HG03378 (cell line): ENCODE data around the gene HUS1.
"Not testable (repeated sequence)": the region's sequence is repeated elsewhere in the genome, so short reads cannot be mapped to it uniquely, and the experiment has no call there.

Experiments
- ATAC-seq: cut with Tn5 transposase; IDR thresholded peaks from one replicate; pipeline ENCODE4 v1.9.1; 2021; ENCODE audit warnings: mild to moderate bottlenecking, moderate library complexity; ENCODE audit not compliant: unreplicated experiment

Gene HUS1

DNA sequence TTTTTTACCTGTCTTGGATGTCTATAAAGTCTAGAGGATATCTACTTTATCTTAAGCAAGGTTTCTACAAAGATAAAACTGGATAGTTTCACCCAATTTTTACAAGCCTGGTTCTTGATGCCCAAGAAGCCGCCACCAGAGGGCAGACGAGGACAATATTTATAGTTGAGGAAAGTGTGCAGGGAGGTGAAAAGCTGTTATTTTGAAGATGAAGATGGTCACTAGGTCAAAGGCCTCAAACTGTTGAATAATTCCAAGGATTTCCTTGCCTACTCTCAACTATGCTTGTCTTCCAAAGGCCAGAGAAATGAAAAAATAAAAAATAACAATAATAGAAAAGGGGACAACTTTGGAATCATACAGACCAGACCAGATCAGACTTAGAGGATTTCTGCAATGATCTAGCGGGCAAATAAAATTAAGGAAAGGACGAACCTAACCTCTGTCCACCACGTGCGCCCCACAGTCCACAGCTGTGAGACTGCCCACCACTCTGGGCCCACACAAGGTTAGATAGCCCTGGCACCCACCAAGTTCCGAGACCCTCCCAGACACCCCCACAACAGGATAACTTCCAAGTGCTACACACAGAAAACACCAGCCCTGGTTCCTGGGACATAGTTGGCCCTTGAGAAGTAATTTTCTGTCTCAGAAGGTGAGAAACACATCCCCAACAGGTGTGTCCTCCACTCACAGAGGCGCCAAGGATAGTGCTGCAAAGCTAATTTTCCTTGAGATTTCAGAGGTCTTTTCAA, 34.0 kb downstream of the HUS1 start:
- peak; percentile 60 for ATAC-seq

DNA sequence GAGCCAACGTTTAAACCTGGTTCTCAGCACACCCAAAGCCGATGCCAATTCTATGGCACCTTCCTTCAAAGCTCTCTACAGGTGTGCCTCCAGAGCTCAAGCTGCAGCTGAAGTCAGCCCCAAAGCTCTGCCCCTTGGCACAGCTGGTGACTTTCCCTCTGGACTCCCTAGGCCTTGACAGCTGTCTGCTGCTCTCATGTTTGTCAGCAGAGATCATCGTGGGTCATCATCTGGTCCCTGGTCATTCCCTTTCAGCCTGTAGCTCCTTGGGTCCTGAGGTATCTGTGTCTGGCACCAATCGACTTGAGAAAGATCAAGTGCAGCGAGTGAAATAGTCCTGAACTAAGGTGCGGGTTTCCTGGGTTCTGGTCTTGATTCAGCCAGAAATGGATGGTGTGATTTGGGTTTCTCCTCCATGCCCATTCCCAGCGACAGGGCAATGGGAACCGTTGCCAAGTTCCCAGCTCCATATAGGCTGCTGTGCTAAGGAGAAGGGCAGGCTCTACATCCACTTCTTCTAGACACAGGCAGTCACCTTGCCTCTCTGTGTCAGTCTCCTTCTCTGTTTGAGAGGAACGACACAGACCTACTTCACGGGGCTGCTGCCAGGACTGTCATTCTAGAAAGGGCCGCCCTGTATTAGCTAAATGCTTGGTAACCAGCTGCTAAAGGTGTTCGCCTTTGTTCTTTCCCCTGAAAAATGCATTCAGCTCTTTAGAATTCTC, 34.7 kb downstream of the HUS1 start:
- no peak for ATAC-seq

DNA sequence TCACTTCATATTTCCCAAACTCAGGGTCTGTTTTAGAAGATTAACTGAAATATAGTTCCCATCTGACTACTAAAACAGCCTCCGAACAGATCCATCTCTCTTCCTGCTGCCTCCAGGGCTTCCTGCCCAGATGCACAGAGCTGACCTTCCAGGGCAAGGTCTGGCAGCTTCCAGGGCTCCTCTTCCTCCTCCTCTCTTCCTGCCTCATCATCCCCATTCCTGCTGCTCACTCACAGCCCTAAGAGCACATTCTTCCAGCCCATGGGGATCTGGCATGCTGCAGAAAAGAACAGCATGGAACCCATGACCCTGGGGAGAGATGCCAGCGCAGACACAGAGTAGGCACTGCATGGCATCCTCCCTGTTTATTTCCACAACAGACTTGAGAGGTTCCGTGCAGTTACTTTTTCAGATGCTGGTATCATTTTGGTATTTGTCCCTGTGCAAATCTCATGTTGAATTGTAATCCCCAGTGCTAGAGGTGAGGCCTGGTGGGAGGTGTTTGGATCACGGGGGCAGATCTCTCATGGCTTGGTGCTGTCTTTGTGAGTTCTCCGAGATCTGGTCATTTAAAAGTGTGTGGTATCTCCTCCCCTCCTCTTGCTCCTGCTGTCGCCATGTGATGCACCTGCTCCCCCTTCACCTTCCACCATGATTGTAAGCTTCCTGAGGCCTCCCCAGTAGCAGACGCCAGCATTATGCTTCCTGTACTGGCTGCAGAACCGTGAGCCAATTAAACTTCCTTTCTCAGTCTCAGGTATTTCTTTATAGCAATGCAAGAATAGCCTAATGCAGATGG, 35.5 kb downstream of the HUS1 start:
- ATAC-seq = no peak

DNA sequence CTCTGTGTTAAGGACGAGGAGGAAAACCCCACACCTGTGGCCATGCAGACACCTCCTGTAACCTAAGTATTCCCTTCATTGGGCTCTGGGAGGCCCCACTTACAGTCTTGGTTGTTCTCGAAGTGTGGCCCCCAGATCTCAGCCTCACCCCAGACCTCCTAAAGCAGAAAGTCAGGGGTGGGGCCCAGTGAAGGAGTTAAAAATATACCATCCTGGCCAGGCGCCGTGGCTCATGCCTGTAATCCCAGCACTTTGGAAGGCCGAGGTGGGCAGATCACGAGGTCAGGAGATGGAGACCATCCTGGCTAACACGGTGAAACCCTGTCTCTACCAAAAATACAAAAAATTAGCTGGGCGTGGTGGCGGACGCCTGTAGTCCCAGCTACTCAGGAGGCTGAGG, 36.8 kb downstream of the HUS1 start:
- not testable (repeated sequence) for ATAC-seq

DNA sequence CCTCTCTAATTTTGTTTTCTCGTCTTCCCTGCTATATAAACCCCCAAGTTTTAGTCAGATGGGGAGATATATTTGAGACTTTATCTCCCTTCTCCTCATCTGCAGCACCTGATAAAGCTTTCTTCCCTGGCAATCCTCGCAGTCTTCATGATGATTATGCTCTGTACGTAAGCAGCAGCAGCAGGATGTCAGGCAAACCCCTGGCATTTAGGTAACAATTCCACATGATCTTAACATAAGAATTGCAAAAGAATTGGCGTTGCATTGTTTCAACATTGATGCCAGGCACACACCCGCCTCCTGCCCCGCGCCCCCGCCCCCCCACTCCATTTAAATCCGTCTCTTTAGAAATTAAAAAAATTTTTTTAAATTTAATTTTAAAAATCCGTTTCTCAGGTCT, 37.3 kb downstream of the HUS1 start:
- no peak for ATAC-seq

DNA sequence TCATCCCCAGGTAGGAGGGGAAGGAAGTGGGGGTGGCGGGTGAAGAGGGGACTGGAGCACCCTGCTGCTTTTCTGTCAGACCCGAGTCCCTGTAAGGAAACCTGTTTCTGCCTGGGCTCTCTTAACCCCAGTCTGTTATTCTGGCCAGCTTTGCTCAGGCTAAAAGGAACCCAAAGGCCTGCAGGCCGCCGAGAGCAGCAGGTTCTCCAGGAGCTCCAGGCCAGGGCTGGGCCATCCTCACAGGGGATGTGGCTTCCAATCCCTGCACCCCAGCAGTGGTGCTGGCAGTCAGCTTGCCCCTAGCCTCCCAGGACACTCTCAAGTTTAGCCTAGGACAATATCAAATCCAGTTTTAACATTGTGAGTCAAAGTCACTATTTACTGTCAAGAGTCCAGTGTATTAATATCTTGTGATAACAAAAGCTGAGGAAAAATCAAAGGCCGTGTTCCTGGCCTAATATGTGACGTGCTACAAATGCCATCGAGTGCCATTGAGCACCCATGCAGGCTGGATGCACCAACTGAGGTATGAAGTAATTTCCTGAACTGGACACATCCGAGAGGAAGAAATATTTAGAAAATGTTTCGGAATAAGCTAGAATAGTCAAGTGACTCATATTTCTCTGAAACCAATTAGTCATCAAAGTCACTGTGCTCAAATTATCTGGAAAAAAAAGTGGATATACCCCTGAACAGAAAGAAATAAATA, 38.1 kb downstream of the HUS1 start:
- no peak for ATAC-seq

DNA sequence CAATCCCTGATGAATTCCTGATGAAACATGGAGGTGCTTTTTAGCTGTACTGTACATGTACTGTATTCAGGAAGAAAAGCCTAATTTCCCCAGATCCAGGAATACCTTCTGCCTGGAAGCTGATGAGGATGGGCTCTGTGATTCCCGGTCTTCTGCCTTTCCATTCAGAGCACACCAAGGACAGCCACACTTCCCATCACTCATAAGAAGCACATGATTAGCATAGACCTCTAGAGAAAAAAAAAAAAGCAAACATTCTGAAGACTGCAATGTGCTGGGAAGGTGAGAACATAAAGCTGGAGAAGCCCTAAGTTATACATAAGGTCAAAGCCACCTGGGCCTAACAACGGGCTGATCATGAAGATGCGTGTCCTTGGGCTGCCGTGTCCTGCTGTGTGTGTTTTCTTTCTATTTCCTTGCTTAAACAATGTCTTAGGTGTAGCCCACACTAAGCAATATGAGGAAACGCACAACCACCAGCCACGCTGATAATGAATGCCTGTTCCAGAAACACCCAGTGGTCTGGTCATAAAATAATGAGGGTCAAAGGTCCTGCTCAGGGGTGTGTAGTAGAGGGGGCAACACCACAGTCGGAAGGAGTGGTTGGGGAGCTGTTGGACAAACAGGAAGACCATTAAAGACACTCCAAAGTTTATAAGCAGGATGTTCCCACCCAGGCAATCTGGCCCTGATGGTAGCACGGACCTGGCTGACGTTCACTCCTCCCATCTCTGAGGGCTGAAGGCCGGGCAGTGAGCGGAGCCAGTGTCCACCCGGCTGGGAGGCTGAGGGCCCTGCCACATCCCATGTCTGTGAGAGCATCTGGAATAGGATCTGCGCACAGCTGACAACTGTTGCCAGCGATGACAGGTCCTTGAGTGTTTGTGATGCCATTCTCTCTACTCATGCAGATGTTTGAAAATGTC, 39.1 kb downstream of the HUS1 start:
- ATAC-seq = no peak

DNA sequence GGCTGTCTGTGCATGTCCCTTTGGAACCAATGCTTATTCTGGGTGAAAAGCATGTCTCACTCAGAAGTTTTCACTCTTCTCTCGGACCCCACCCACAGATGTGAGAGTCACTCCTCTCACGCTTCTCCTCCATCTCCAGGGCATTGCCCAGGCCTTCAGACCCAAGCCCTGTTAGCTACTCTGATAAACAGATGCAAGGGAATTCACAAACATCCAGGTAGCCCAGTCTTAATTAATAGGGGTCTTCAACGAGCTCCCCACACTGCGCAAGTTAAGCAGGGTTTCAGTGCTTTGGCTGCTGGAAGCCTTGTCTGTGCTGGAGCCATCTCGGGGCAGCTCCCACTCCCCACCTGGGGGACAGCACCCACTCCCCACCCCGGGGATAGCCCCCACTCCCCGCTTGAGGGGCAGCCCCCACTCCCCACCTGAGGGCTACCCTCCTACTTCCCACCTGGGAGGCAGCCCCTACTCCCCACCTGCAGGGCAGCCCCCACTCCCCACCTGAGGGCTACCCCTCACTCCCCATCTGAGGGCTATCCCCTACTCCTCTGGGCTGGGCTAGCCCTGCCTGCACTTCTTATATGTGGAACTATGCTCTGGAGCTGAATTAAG, 39.9 kb downstream of the HUS1 start:
- no peak for ATAC-seq

DNA sequence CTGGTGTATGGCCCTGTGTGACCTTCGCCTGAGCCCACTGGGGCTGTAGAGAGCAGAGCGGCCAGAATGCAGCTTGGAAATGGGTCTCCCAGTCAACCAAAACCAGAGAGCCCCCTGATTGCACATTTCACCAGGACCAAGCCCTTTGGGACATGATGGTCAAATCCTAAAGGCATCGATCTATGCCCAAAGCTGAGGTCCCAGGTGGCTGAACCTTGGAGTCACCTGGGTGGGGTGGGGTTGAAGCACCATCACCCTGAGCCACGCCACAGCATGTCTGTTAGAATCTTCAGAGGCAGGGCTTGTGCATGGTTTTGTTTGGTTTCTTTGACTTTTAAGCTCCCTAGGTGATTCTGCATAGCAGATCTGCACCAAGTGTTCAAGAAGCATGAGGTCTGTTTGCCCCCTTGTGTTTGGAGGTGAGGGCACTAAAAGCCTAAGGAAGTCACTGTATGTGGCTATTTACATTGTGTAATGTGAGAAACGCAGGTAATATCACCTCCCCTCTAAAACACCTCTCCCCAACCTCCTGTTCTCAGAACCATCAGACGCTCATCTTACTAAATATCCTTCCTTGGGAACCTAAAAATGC, 40.7 kb downstream of the HUS1 start:
- ATAC-seq = no peak

DNA sequence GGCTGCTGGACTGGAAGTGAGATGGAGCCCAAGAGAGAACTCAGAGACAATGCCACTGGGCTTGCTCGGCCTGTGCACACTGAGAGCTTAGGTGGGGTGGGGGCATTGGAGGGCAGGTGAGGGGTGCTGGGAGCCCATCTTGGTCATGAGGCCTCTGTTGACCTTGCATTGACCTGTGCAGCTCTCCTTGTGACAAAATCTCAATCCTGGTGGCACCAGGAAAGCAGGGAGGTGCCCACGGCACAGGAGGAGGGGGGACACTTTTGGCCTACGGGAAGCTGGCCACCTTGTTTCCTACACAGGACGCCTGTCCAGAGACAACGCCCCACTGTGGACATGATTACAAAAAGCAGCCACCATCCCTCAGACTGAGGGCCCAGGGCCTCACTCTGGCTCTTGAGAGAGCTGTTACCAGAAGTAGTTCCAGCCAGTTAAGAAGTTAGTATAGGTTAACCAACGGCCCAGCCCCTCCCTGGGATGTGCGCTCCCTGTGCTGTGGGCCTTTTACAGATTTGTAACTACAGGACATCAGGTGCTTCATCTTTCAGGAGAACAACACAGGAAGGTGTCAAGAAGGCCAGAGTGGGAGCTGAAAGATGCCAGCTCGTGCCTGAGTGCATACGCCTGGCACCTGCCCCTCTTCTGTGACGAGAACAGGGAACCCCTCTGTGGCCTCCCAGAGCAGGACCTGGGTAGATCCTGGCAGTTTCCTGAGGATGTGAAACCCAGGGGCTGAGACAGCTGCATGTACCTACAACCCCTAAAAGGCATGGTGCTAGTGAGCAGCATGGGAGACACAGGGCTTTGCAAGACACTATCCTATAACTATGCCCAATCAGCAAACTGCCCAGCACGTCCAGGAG, 41.5 kb downstream of the HUS1 start:
- peak; percentile 44 for ATAC-seq

DNA sequence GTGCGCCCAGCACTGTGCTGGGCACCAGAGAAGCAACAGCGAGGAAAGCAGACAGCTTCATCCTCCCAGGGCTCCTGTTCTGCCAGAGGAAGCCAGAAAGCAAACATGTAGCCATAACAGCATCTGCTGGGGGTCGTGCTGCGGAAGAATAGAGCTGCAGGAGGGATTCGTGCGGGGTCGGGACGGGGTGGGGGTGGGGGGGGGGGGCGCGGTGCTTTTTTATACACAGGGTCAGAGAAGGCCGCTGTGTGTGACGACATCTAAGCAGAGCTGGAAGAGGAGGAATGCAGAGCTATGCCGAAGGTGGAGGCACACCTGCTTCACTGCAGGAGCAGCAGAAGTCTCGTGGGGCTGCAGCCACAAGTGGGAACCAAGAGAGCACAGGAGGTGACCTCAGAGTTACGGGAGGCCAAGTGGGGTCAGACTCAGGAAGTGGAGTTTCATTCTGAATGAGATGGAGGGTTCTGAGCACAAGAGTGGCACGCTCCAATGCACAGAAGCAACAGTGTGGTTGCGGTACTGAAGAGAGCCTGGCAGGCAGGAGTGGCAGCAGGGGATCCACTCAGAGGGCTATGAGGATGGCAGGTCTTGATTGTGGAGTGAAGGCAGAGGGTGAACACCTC, 42.2 kb downstream of the HUS1 start:
- ATAC-seq = peak; percentile 99

DNA sequence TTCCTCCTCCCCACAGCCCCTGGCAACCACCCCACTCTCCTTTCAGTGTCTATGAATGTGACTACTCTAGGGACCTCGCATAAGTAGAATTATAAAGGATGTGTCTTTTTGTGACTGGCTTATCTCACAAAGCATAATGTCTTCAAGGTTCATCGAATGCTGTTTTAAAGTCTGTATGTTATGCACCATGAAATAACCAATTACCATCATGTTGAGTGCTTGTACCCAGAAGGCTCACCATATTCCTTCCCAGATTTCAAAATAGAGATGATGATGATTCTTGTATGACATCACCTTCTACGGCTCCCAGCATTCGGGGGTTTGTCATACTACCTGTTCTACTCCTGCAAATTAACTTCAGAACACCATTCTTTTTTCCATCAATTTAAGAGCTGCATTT, 43.1 kb downstream of the HUS1 start:
- no peak for ATAC-seq

DNA sequence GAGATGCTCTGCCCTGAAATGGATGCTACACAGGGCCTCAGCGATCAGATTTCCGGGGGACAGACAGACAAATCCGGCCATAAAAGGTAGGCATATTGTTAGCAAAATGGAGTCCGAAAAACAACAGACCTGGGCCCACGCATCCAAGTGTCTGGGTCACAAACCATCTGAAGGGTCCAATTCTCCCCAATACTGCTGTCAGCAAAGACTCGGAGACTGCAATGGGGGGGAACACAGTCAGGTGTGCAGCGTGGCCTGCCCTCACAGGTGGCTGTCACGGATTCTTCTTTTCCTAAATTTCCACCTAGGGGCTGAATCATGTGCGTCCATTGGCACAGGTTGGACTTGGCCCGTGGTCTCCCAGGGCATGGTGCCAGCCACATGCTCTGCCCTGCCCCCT, 44.1 kb downstream of the HUS1 start:
- no peak for ATAC-seq

DNA sequence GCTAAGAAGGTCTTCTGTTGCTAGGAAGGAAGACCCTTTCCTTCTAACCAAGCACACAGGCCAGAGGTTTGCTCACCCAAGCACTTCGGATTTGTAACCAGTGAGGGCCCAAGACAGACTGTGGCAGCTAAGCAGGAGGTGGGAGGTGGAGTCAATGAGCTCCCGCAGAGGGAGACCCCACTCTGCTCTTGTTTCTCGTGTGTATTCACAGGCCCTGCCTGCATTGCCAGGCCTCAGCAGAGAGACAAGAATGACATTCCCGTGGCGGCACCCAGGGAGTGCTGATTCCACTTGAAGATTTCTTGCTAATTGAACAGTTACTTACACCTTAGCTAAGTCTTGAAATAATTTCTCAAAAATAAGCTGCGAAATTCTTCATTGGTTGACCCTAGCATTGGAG, 44.6 kb downstream of the HUS1 start:
- no peak for ATAC-seq

DNA sequence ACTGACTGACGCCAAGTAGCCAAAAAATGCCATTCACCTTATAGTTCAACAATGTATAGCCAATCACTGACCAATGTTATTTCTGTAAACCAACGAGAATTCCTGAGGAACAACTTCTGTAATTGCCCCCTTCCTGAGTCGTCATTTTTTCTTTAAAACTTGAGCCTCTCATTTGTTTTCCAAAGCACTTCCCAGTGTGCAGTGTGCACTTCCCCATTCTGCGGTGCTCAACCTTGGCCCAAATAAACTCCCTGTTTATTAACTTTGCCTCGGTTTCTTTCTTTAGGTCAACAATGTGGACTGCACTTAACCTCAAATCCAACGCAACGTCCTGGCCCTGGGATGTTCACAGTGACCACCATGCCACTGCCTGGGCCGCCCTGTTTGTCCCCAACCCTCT, 46.2 kb downstream of the HUS1 start:
- no peak for ATAC-seq

DNA sequence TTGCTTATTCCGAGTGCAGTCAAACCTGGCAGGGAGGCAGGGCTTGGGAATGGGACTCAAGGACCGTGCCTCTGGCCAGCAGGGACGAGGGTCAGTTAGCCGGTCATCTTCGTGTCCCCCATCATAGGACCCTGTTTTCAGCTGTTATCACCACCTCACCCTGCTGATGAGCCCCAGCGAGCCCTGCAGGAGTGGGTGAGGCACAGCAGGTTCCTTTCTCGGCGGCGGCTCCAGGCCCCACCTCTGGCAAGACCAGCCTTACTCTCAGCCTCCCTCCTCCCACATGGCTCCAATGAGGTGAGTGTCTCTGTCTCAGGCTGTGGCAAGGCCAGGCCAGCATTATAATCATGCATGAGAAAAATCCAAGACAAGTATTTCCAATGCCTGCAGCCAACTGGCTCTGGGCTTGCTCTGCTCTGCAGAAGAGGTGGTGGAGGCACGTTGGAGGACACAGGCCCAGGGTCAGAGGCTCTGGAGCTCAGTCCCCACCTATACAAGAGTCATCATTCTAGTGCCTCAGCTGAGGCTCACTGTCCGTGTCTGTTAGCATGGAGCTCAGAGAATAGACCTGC, 46.9 kb downstream of the HUS1 start:
- no peak for ATAC-seq

DNA sequence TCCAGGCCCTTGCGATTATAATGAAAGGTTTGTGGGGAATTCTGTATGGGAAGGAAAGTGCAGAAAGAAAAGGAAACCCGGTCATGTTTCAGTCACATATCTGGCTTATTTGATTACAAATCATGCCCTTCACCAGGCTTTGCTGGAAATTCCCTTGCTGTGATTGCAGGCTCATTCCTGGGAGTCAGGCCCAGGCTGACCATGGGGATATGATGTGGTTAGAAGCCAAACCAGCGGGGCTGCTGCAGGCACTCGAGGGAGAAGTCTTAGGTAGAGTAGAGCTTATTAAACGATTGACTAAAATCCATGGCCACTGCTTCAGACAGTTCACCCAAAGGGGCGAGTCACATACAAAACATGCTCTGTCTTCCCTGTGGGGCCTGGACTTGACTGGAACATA, 47.4 kb downstream of the HUS1 start:
- ATAC-seq = no peak
